Measurements from ENCODE around the gene SYNE4. TPM values are rescaled to one million over a fixed set of nuclear protein-coding genes. Genes with fewer than 3 reads are reported as not detected.
A peak's percentile ranks its signal among the peaks of the same experiment; 100 is the strongest.

The SYNE4 gene
- polyA plus RNA-seq, 1 of the 3 experiments (the other 2 are of a cell fraction), result 0.48 TPM

DNA sequence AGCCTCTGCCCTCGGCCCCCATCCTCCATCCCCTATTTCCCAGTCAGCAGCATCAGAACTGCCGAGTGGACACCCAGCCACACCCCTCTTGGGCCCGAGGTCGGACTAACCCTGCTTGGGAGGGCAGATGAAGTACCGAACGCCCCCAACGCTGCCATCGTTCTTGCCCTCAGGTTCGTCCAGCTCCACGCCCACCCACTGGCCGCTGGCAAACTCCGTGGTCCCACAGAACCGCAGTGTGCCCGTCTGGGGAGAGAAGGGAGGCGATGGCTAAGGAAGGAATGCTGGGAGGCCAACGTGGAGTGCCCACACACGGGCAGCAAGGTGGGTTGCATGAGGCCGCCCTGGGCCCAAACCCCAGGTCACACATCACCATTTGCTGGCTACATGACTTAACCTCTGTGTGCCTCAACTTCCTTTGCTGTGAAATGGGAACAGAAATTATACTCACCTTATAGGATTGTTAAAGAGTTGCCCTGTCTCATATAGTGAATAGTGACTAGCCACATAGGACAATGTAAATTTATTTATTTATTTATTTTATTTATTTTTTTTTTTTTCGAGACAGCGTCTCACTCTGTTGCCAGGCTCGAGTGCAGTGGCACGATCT is 10.6 kb upstream of the SYNE4 start:
- CTCF ChIA-PET, result no interaction called here
- no peaks in the 10 kb centered on the region for H4K20me1 ChIP-seq (ENCODE audit: insufficient read depth)
- H3K4me1 ChIP-seq (ENCODE audit: control insufficient read depth in 1 of 2, insufficient read depth in 2 of 2, low read depth in 1 of 2, low read length in 1 of 2), result peaks cover 5 to 7% of the 10 kb centered on the region in 2 experiments; a peak in 2 of 4 replicates
- H3K79me2 ChIP-seq (ENCODE audit: insufficient read depth), result no peaks in the 10 kb centered on the region
- H3K9ac ChIP-seq, result no peak overlapping the region
- H3K27me3 ChIP-seq (ENCODE audit: insufficient read depth), result no peaks in the 10 kb centered on the region
- no peak overlapping the region for H3K4me3 ChIP-seq (ENCODE audit: low read depth in 2 of 2, low read length in 1 of 2)
- H2AFZ ChIP-seq (ENCODE audit: low read depth), result no peak overlapping the region
- no peaks in the 10 kb centered on the region for H3K9me3 ChIP-seq
- H3K36me3 ChIP-seq (replicated peaks in 1 of 2; ENCODE audit: control insufficient read depth in 1 of 2, insufficient read depth in 2 of 2, low read length in 1 of 2), result peaks cover 8 to 33% of the 10 kb centered on the region in 2 experiments
- no peak overlapping the region for H3K4me2 ChIP-seq
- POLR2A ChIA-PET, result interaction anchor here (0.6 kb wide), 1 partner anchor 10 kb away, joined by 3 read pairs; no protein-coding TSS in a partner anchor
- no peak for TF ChIP-seq EP300 (IDR thresholded peaks at IDR 0.05; ENCODE audit: borderline replicate concordance in 1 of 2, low read depth in 1 of 2, low read length in 1 of 2)
- TF ChIP-seq, protein P1, sequence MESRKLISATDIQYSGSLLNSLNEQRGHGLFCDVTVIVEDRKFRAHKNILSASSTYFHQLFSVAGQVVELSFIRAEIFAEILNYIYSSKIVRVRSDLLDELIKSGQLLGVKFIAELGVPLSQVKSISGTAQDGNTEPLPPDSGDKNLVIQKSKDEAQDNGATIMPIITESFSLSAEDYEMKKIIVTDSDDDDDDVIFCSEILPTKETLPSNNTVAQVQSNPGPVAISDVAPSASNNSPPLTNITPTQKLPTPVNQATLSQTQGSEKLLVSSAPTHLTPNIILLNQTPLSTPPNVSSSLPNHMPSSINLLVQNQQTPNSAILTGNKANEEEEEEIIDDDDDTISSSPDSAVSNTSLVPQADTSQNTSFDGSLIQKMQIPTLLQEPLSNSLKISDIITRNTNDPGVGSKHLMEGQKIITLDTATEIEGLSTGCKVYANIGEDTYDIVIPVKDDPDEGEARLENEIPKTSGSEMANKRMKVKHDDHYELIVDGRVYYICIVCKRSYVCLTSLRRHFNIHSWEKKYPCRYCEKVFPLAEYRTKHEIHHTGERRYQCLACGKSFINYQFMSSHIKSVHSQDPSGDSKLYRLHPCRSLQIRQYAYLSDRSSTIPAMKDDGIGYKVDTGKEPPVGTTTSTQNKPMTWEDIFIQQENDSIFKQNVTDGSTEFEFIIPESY (IDR thresholded peaks at IDR 0.05; ENCODE audit: borderline replicate concordance, low read depth), result no peak
- no peaks in the 10 kb centered on the region for H3F3A ChIP-seq (replicated peaks; ENCODE audit: insufficient read depth)
- WGBS (ENCODE audit: low lambda C conversion rate), result 97% methylated on average over 22 of the region's 22 CpGs
- DNase-seq, result no peak
- H3K9me2 ChIP-seq, result no peaks in the 10 kb centered on the region
- no peak overlapping the region for H3K27ac ChIP-seq (ENCODE audit: low read depth in 2 of 2, low read length in 1 of 2)

DNA sequence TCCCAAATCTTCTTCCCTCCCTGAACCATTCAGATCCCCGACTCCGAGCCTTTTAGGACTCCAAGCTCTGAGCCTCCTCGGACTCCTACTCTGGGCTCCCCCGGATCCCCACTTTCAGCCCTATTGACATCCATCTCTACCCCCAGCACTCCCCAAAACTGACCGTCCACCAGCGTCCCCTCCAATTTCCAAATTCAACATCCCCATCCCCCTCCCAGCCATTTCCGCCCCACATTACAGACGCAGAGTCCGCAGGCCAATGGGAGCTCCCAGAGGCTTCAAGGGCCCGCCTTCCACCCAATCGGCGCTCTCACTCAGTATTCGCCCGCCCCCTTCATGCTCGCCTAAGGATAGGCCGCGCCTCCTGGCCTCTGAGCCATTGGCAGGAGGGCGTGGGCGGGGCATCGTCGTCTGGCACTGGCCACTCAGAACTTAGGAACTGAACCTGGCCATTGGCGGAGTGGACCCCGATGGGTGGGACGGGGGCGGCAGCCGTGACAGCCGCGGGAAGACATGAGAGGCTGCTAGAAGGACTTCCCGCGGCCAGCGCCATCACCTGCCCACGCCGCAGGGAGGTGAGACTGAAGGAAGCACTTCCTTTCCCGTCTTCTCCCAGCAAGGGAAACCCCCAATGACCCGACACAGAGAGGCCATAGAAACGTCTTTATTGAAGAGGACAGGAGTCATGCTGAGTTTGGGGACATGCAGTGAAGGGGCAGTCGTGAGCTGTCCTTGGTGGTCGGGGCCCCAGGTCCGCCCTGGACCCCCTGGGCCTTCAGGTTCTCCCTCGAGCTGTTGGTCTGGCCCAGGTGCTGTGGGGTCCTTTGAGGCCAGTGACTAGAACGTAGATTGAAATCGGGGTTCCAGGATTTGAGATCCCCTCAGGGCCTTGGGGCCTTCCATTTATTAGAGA is 5.7 kb upstream of the SYNE4 start, which contains the start of gene ALKBH6:
Gene ALKBH6, minus strand, starts transcription at position 202 of the 913 bp plus-strand sequence. CDS start 816 bp downstream, outside the sequence.
- Histone ChIP-seq H3K4me2 (peak within 1 kb of the TSS; percentile 92), H3K4me1 (ENCODE audit: control insufficient read depth in 1 of 2, insufficient read depth in 2 of 2, low read depth in 1 of 2, low read length in 1 of 2) (peaks cover 5 to 21% of the 10 kb centered on the region in 2 experiments; a peak in 2 of 4 replicates), H3K36me3 (replicated peaks in 1 of 2; ENCODE audit: control insufficient read depth in 1 of 2, insufficient read depth in 2 of 2, low read length in 1 of 2) (peaks cover 0 to 24% of the 10 kb centered on the region in 2 experiments), H3K27ac (ENCODE audit: low read depth in 2 of 2, low read length in 1 of 2) (peak within 1 kb of the TSS; percentile 20 to 58; a peak in 2 of 4 replicates), H3K27me3 (ENCODE audit: insufficient read depth) (no peaks in the 10 kb centered on the region), H3K9me3 (no peaks in the 10 kb centered on the region), H2AFZ (ENCODE audit: low read depth) (peak within 1 kb of the TSS; percentile 71), H3F3A (replicated peaks; ENCODE audit: insufficient read depth) (no peaks in the 10 kb centered on the region), H4K20me1 (ENCODE audit: insufficient read depth) (no peaks in the 10 kb centered on the region), H3K9me2 (no peaks in the 10 kb centered on the region), H3K9ac (peak within 1 kb of the TSS; percentile 78), H3K4me3 (ENCODE audit: low read depth in 2 of 2, low read length in 1 of 2) (peak within 1 kb of the TSS; percentile 70 to 80), H3K79me2 (ENCODE audit: insufficient read depth) (peaks cover 8% of the 10 kb centered on the region; the same call in 1 of the 2 replicates)
- CTCF ChIA-PET, result interaction anchor here (0.8 to 1.5 kb wide), 3 partner anchors 16 to 77 kb away, joined by 3 read pairs; no protein-coding TSS in a partner anchor
- DNase-seq, result peak; percentile 98
- POLR2A ChIA-PET, result interaction anchor here (0.8 to 1.4 kb wide), 4 partner anchors 18 to 114 kb away, joined by 4 to 6 read pairs (median 4); partner anchors contain the start of genes NFKBID, THAP8 and WDR62
- WGBS (ENCODE audit: low lambda C conversion rate), result under 1% methylated on average over 34 of the region's 42 CpGs
- TF ChIP-seq, protein P1 (IDR thresholded peaks at IDR 0.05; ENCODE audit: borderline replicate concordance, low read depth), result no peak
- TF ChIP-seq YY1 (IDR thresholded peaks at IDR 0.05; ENCODE audit: low read depth) (peak; percentile 9; the same call in 1 of the 2 replicates), EZH2phosphoT487 (IDR thresholded peaks at IDR 0.05; ENCODE audit: borderline replicate concordance, low read depth) (no peak), RFX5 (IDR thresholded peaks at IDR 0.05; ENCODE audit: low read length) (0 out of 2 replicates have a peak, but pooled peaks have one; percentile 14), TAF1 (IDR thresholded peaks at IDR 0.05; ENCODE audit: borderline replicate concordance, low read depth, low read length) (peak; percentile 49; the same call in 1 of the 2 replicates), POLR2AphosphoS5 (IDR thresholded peaks at IDR 0.05; ENCODE audit: low read depth, low read length) (peak; percentile 45), ELF1 (IDR thresholded peaks at IDR 0.05) (peak; percentile 86; the same call in 1 of the 2 replicates), FOXM1 (IDR thresholded peaks at IDR 0.05; ENCODE audit: low read depth) (no peak), EP300 (IDR thresholded peaks at IDR 0.05; ENCODE audit: borderline replicate concordance in 1 of 2, low read depth in 1 of 2, low read length in 1 of 2) (no peak), GATA2 (CRISPR knock-in tag; IDR thresholded peaks at IDR 0.05) (no peak), RXRA (IDR thresholded peaks at IDR 0.05; ENCODE audit: borderline replicate concordance, low read depth) (no peak), NFIC (IDR thresholded peaks at IDR 0.05; ENCODE audit: borderline replicate concordance) (no peak), NRF1 (IDR thresholded peaks at IDR 0.05; ENCODE audit: low read depth, low read length) (no peak)
- TF ChIP-seq, protein P2, sequence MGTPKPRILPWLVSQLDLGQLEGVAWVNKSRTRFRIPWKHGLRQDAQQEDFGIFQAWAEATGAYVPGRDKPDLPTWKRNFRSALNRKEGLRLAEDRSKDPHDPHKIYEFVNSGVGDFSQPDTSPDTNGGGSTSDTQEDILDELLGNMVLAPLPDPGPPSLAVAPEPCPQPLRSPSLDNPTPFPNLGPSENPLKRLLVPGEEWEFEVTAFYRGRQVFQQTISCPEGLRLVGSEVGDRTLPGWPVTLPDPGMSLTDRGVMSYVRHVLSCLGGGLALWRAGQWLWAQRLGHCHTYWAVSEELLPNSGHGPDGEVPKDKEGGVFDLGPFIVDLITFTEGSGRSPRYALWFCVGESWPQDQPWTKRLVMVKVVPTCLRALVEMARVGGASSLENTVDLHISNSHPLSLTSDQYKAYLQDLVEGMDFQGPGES (IDR thresholded peaks at IDR 0.05; ENCODE audit: low read depth, low read length), result peak; percentile 85
- TF ChIP-seq, protein P3, sequence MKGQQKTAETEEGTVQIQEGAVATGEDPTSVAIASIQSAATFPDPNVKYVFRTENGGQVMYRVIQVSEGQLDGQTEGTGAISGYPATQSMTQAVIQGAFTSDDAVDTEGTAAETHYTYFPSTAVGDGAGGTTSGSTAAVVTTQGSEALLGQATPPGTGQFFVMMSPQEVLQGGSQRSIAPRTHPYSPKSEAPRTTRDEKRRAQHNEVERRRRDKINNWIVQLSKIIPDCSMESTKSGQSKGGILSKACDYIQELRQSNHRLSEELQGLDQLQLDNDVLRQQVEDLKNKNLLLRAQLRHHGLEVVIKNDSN (IDR thresholded peaks at IDR 0.05; ENCODE audit: borderline replicate concordance, low read depth), result no peak
- TF ChIP-seq, protein P4, sequence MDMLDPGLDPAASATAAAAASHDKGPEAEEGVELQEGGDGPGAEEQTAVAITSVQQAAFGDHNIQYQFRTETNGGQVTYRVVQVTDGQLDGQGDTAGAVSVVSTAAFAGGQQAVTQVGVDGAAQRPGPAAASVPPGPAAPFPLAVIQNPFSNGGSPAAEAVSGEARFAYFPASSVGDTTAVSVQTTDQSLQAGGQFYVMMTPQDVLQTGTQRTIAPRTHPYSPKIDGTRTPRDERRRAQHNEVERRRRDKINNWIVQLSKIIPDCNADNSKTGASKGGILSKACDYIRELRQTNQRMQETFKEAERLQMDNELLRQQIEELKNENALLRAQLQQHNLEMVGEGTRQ (IDR thresholded peaks at IDR 0.05; ENCODE audit: borderline replicate concordance, low read depth, low read length), result no peak
